Measurements from ENCODE around the gene ZNF609. TPM values are rescaled to one million over a fixed set of nuclear protein-coding genes. Genes with fewer than 3 reads are reported as not detected.

Gene ZNF609, protein sequence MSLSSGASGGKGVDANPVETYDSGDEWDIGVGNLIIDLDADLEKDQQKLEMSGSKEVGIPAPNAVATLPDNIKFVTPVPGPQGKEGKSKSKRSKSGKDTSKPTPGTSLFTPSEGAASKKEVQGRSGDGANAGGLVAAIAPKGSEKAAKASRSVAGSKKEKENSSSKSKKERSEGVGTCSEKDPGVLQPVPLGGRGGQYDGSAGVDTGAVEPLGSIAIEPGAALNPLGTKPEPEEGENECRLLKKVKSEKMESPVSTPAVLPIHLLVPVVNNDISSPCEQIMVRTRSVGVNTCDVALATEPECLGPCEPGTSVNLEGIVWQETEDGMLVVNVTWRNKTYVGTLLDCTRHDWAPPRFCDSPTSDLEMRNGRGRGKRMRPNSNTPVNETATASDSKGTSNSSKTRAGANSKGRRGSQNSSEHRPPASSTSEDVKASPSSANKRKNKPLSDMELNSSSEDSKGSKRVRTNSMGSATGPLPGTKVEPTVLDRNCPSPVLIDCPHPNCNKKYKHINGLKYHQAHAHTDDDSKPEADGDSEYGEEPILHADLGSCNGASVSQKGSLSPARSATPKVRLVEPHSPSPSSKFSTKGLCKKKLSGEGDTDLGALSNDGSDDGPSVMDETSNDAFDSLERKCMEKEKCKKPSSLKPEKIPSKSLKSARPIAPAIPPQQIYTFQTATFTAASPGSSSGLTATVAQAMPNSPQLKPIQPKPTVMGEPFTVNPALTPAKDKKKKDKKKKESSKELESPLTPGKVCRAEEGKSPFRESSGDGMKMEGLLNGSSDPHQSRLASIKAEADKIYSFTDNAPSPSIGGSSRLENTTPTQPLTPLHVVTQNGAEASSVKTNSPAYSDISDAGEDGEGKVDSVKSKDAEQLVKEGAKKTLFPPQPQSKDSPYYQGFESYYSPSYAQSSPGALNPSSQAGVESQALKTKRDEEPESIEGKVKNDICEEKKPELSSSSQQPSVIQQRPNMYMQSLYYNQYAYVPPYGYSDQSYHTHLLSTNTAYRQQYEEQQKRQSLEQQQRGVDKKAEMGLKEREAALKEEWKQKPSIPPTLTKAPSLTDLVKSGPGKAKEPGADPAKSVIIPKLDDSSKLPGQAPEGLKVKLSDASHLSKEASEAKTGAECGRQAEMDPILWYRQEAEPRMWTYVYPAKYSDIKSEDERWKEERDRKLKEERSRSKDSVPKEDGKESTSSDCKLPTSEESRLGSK (N-terminal part only)
- 28.9 and 31.1 TPM in 2 replicates for polyA plus RNA-seq (2011; rRNA removed)
- 52.4 and 78.9 TPM in 2 replicates for polyA minus RNA-seq (2011; rRNA and poly(A)+ RNA removed)

DNA sequence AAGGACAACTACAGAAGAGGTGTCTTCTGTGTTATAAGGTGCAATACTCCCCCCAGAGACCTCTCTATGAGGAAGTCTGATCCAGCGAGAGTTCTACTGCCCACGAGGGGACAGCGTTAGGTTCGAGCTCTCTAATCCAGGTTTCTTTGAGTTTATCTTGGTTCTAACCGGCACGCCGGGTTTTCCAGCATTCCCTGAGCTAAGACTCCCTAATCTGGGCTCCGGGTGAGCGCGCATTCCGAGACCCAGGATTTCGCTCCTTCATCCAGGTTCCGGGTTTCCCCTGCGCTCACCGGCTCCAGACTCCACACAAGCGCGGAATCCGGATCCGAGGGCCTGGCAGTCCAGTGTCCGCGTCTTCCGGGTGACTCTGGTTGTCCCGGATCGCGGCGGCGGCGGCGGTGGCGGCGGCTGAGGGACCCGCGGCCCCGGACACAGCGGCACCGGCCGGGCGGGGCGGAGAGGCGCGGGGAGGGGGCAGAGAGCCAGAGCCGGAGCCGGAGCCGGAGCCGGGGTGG is at the start of gene ZNF609:
TSS of gene ZNF609 (plus strand) at position 373 of the 518 bp plus-strand sequence. CDS start 38,842 bp downstream, outside the sequence.
- ChIA-PET CTCF (interaction anchor here (1.4 to 1.5 kb wide), 3 partner anchors 221 to 268 kb away, joined by 3 to 6 read pairs (median 4); no protein-coding TSS in a partner anchor), POLR2A (interaction anchor here (0.7 to 1.3 kb wide), 3 partner anchors 17 to 94 kb away, joined by 3 to 4 read pairs (median 3); no protein-coding TSS in a partner anchor)
- no peaks in the 10 kb centered on the region for H3K27me3 ChIP-seq (ENCODE audit: control insufficient read depth, insufficient read depth, low read length)
- DNase-seq (ENCODE audit: low read depth, low spot score) = peak; percentile 83
- H3K9me3 ChIP-seq (ENCODE audit: control insufficient read depth, insufficient read depth, low read length) = no peaks in the 10 kb centered on the region
- peak within 1 kb of the TSS; percentile 50 for H3K27ac ChIP-seq (ENCODE audit: low read depth, low read length)
- TF ChIP-seq, protein P1, sequence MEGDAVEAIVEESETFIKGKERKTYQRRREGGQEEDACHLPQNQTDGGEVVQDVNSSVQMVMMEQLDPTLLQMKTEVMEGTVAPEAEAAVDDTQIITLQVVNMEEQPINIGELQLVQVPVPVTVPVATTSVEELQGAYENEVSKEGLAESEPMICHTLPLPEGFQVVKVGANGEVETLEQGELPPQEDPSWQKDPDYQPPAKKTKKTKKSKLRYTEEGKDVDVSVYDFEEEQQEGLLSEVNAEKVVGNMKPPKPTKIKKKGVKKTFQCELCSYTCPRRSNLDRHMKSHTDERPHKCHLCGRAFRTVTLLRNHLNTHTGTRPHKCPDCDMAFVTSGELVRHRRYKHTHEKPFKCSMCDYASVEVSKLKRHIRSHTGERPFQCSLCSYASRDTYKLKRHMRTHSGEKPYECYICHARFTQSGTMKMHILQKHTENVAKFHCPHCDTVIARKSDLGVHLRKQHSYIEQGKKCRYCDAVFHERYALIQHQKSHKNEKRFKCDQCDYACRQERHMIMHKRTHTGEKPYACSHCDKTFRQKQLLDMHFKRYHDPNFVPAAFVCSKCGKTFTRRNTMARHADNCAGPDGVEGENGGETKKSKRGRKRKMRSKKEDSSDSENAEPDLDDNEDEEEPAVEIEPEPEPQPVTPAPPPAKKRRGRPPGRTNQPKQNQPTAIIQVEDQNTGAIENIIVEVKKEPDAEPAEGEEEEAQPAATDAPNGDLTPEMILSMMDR (IDR thresholded peaks at IDR 0.05; ENCODE audit: low read depth, low read length) = no peak
- H3K4me3 ChIP-seq (ENCODE audit: low read depth, low read length) = peak within 1 kb of the TSS; percentile 78

- Histone ChIP-seq H3K4me3 (ENCODE audit: low read depth, low read length) (no peak overlapping the region), H3K27me3 (ENCODE audit: control insufficient read depth, insufficient read depth, low read length) (no peaks in the 10 kb centered on the region), H3K27ac (ENCODE audit: low read depth, low read length) (no peak overlapping the region), H3K9me3 (ENCODE audit: control insufficient read depth, insufficient read depth, low read length) (no peaks in the 10 kb centered on the region)
- no peak for DNase-seq (ENCODE audit: low read depth, low spot score)
- TF ChIP-seq, protein P1 (IDR thresholded peaks at IDR 0.05; ENCODE audit: low read depth, low read length) = no peak
- POLR2A ChIA-PET = no interaction called here
- CTCF ChIA-PET = interaction anchor here (0.6 kb wide), 1 partner anchor 13 kb away, joined by 3 read pairs; no protein-coding TSS in a partner anchor
Observed at GRCh38 chr15:64412216-64412615, 48.2 kb upstream of the ZNF609 start.

DNA sequence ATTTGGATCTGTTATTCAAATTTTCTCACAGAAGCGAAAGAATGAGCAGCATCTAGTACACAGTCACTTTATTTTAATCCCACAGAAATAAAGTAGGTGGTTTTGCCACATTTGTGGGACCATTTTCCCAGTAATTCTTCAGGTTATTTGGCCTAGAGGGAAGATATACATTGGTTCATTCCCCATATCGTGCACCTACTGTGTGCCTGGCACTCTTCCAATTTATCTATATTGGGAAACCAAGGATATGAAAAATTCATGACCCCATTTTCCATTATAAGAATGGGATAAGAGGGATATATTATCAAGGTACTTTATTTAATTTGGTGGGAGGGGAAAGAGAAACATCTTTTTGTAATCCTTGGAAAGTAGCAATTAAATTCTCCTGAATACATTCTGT is 37.7 kb upstream of the ZNF609 start:
- ChIA-PET POLR2A (no interaction called here), CTCF (no interaction called here)
- Histone ChIP-seq H3K4me3 (ENCODE audit: low read depth, low read length) (no peak overlapping the region), H3K9me3 (ENCODE audit: control insufficient read depth, insufficient read depth, low read length) (no peaks in the 10 kb centered on the region), H3K27ac (ENCODE audit: low read depth, low read length) (no peak overlapping the region), H3K27me3 (ENCODE audit: control insufficient read depth, insufficient read depth, low read length) (no peaks in the 10 kb centered on the region)
- no peak for DNase-seq (ENCODE audit: low read depth, low spot score)
- TF ChIP-seq, protein P1 (IDR thresholded peaks at IDR 0.05; ENCODE audit: low read depth, low read length) = no peak

GRCh38 chr15:64423970-64424369 is 36.4 kb upstream of the ZNF609 start:
- CTCF ChIA-PET = interaction anchor here (1.4 to 2.6 kb wide), 2 partner anchors 258 to 304 kb away, joined by 5 to 17 read pairs; no protein-coding TSS in a partner anchor
- POLR2A ChIA-PET = no interaction called here
- DNase-seq (ENCODE audit: low read depth, low spot score) = no peak

More at GRCh38 chr15:64423970-64424369, 36.4 kb upstream of the ZNF609 start:
- TF ChIP-seq, protein P1 (IDR thresholded peaks at IDR 0.05; ENCODE audit: low read depth, low read length) = no peak
- Histone ChIP-seq H3K27ac (ENCODE audit: low read depth, low read length) (no peak overlapping the region), H3K27me3 (ENCODE audit: control insufficient read depth, insufficient read depth, low read length) (no peaks in the 10 kb centered on the region), H3K4me3 (ENCODE audit: low read depth, low read length) (no peak overlapping the region), H3K9me3 (ENCODE audit: control insufficient read depth, insufficient read depth, low read length) (no peaks in the 10 kb centered on the region)
